ENCODE data around the gene RPL27.

Gene RPL27

GRCh38 chr17:43051969-43052368, 53.8 kb downstream of the RPL27 start:
- DNase-seq (ENCODE audit: low read depth): no peak
- no peak for TF ChIP-seq CTCF (conservative IDR thresholded peaks at IDR 0.05; ENCODE audit: low read length)
- H3K4me3 ChIP-seq (ENCODE audit: low read length): no peak overlapping the region

Data from AG10803 (cell line).